GM19455 (cell line): ENCODE measurements around the gene HSPBAP1.
"Not testable (repeated sequence)": the region's sequence is repeated elsewhere in the genome, so short reads cannot be mapped to it uniquely, and the experiment has no call there.

Experiments
- ATAC-seq: cut with Tn5 transposase; IDR thresholded peaks from one replicate; pipeline ENCODE4 v1.9.1; 2021; ENCODE audit not compliant: unreplicated experiment

HSPBAP1 gene

DNA sequence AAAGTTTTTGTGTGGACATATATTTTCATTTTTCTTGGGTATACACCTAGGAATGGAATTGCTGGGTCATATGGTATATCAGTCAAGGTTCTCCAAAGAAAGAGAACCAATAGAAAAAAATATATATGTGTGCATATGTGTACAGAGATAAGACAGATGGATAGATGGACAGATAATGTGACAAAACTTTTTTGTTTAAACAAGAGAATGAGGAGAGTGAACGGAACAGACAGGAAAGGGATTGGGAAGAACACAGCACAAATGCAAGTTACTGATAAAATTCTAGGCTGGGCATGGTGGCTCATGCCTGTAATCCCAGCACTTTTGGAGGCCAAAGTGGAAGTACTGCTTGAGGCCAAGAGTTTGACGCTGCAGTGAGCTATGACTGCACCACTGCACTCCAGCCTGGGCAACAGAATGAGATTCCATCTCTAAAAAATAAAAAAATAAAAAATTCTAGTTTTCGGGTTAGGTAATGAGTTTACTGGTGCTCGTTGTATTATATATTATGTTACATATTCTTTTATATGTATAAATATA is 50.0 kb downstream of the HSPBAP1 start:
- ATAC-seq = no peak

DNA sequence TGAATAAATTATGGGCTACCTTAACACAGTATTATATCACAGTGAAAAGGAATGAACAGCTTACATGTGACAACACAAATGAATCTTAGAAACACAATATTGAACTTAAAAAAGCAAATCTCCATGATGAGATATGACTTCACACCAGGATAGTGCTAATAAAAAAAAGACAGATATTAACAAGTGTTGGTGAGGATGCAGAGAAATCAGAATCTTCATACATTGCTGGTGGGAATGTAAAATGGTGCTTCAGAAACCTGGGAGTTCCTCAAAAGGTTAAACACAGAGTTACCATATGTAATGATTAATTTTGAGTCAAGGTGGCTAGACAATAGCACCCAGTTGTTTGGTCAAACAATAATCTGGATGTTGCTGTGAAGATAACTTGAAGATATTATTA is 51.4 kb downstream of the HSPBAP1 start:
- no peak for ATAC-seq

DNA sequence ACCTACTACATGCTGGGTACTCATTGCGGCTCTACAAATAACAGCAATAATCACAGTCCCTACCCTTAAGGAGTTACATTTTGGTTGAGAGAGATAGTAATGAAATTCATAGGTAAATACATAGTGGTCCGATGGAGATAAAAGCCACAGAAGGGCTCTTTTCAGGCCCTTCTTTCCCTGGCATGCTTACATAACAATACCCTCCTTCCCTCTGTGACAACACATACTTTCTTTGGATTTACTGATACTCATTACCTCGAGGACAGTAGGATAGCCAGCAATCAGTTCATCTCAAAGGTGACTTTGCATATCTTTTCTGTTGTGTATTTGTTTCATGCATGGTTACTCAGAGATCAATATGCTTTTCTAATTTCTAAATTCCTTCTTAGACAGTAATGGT is 54.5 kb downstream of the HSPBAP1 start:
- no peak for ATAC-seq

DNA sequence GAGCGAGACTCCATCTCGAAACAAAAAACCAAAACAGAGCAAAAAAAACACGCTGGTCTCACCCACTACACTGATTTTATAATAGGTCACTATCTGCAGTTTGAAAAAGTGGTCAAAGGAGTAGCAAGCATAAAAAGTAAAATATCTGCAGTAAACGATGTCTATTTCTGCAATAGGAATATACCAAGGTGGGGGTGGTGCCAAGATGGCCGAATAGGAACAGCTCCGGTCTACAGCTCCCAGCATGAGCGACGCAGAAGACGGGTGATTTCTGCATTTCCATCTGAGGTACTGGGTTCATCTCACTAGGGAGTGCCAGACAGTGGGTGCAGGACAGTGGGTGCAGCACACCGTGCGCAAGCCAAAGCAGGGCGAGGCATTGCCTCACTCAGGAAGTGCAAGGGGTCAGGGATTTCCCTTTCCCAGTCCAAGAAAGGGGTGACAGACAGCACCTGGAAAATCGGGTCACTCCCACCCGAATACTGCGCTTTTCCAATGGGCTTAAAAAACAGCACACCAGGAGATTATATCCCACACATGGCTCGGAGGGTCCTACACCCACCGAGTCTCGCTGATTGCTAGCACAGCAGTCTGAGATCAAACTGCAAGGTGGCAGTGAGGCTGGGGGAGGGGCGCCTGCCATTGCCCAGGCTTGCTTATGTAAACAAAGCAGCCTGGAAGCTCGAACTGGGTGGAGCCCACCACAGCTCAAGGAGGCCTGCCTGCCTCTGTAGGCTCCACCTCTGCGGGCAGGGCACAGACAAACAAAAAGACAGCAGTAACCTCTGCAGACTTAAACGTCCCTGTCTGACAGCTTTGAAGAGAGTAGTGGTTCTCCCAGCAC is 60.7 kb downstream of the HSPBAP1 start:
- ATAC-seq = not testable (repeated sequence)

DNA sequence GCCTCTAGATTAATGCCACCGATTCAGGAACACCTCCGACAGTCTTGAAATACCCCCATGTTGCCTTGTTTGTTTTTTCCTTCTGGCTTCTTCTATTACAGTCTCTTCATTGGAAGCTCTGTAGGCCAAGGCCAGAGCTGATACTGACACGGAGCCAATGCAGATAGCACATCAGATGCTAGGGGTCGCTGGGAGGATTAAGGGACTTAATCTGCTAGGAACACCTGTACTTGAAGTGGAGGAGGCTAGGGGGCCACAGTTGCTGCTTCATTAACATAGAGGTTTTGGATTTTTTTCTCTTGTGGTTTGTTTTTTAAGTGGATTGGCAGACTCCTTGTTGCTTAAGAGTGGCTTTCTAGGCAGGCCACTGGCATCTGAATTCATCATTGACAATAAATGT is 63.4 kb downstream of the HSPBAP1 start:
- ATAC-seq = no peak

DNA sequence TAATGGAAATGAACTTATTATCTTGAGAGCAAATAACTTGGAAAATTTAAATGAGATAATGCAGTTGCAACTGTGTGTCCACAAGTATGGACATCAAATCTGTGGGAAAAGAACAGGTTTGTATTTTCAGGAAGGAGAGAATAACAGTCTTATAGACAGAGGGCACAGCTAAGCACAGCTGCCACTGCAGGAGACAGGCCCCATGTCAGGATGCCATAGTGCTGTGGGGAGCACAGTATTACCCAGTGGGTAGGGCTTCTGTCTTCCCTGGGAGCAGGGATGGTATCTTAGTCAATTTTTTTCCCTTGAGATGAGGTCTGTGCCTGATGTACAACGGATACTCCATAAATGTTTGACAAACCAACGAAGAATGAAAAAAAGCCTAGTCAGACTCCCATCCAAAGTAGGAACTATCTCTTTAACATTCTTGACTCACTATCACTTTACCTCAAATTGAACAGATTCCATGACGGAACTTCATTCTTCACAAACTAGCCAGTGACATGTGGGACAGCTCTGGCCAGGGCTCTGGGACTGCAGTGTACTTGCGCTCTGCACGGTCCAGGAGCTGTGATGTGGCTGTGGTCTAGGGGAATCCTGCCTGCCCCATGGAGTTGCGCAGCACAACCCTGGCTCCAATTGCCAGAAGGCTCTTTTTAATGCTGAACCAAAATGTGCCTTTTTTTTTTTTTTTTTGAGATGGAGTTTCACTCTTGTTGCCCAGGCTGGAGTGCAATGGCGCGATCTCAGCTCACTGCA is 64.7 kb downstream of the HSPBAP1 start:
- ATAC-seq = no peak

DNA sequence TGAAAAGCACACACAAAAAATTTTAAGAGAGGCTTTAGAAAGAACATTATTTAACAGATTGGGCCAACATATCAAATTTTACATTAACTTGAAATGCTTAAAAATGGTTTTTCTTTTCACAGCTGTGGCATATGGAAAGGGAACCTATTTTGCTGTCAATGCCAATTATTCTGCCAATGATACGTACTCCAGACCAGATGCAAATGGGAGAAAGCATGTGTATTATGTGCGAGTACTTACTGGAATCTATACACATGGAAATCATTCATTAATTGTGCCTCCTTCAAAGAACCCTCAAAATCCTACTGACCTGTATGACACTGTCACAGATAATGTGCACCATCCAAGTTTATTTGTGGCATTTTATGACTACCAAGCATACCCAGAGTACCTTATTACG is 65.4 kb downstream of the HSPBAP1 start:
- no peak for ATAC-seq

DNA sequence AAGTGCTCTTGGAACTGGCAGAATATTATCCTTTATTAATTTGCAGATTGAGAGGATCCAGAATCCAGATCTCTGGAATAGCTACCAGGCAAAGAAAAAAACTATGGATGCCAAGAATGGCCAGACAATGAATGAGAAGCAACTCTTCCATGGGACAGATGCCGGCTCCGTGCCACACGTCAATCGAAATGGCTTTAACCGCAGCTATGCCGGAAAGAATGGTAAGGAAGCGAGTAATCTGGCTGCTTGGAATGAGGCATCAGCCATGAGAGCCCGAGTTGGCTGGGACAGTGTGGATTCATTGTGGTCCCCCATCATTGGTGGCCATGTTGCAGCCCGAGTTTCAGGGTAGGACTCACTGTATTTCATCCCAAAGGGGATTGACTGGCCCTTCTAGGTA is 65.9 kb downstream of the HSPBAP1 start:
- no peak for ATAC-seq

DNA sequence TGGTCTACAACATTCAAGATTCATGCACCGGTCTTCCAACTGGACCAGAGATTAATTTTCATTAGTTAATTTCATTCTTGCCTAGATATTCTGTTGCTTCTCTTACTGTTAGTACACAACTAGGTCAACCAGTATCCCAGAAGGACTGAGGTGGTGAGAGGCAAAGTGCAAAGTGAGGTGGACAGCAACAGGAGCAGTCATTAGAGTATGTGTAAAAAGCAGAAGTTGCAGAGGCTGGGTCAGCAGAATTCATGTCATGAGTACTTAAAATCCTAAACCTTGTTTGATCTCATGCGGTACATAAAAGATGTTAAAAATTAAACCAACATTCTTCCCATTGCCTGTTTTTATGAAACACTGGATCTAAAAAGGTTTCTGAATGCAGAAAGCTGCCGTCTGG is 66.3 kb downstream of the HSPBAP1 start:
- ATAC-seq = no peak

DNA sequence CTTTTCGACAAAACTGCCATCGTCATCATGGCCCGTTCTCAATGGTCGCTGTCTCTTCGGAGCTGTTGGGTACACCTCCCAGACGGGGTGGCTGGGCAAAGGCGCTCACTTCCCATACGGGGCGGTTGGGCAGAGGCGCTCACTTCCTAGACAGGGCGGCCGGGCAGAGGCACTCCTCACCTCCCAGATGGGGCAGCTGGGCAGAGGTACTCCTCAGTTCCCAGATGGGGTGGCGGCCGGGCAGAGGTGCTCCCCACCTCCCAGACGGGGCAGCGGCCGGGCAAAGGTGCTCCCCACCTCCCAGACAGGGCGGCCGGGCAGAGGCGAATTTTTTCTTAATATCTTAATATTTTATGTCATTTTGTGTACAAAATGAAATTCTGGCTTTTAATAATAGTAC is 68.5 kb downstream of the HSPBAP1 start:
- no peak for ATAC-seq

DNA sequence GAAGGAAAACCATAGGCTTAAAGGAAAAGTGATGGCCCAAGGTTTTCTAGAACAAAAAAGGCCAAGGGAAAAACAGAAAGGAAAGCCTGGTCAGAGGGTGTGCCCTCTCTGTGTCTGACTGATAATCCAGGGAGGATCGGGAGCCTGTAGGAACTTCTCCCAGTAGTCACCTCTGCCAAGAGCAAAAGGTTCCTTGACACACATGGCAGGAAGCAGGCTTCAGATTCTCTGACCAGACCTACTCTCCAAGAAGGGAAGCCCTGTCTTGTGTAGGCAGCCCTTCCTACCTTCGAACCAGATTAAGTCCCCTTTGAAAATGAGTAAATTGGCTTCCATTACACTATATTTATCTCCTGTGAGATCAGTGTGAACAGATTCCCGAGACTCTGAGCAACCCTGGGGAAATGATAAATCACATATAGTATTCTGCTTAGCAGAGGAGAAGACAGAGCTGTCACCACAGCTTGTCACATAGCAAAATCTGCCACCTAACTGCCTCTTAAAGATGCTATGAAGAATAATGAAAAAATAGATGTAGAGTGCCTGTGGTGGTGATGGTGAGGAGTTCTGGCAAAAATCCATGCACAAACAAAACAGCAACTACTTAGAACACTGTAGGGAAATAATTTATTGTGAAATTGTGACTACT is 74.2 kb downstream of the HSPBAP1 start:
- ATAC-seq = no peak

DNA sequence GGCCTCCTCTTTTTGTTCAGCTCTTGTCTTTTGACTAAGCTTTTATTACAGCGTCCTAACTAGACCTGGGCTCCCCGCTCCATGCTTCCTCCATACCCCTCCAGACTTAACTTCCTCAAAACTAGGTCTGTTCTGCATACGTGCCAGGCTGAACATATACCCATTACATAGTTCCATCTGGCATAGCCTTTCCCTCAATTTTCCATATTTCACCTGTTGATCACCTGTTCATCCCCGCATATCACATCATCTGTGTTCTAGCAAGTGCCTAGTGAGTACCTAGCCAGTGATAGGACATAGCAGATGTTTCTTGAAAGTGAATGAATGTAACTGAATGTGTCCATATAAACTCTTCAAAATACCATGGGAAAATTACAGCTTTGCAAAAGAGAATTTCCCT is 77.0 kb downstream of the HSPBAP1 start:
- no peak for ATAC-seq

DNA sequence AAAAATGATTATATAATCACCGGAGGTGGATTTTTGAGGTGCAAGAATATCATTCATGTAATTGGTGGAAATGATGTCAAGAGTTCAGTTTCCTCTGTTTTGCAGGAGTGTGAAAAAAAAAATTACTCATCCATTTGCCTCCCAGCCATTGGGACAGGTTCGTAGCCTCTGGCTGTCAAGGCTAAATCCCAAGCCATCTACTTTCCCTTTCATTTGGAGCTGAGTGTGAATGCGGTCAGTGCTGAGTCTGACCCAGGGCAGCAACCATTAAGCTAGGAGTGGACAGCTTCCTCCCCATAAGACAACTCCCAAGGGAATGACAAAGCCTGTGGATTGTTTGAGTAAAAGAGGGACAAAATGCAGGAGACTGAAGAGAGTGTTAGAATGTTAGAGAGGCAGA is 79.4 kb downstream of the HSPBAP1 start:
- ATAC-seq = no peak

DNA sequence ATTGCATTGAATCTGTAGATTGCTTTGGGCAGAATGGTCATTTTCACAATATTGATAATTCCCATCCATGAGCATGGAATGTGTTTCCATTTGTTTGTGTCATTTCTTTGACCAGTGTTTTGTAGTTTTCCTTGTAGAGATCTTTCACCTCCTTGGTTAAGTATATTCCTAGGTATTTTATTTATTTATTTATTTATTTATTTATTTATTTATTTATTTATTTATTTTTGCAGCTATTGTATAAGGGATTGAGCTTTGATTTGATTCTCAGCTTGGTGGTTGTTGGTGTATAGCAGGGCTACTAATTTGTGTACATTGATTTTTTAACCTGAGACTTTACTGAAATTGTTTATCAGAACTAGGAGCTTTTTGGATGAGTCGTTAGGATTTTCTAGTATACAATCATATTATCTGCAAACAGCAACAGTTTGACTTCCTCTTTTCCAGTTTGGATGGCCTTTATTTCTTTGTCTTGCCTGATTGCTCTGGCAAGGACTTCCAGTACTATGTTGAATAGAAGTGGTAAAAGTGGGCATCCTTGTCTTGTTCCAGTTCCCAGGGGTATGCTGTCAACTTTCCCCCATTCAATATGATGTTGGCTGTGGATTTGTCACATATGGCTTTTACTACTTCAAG is 82.9 kb downstream of the HSPBAP1 start:
- ATAC-seq = not testable (repeated sequence)

DNA sequence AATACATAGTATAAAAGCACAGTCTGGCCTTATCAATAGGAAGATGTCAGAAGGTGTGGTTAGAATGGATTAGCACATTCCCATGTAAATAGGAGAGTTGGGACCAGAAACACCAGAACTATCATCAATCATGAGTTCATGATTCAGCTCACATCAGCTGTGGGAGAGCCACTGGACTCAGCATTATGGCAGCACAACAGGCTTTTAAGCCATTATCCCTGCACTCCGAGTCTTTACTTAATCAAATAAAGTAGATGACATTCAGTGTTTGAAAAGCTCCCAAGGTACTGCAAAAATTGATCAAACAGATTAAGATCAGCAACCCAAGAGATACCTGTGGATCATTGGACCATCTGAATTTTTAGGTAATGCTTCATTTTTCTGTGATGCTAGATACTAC is 88.3 kb downstream of the HSPBAP1 start:
- ATAC-seq = no peak

DNA sequence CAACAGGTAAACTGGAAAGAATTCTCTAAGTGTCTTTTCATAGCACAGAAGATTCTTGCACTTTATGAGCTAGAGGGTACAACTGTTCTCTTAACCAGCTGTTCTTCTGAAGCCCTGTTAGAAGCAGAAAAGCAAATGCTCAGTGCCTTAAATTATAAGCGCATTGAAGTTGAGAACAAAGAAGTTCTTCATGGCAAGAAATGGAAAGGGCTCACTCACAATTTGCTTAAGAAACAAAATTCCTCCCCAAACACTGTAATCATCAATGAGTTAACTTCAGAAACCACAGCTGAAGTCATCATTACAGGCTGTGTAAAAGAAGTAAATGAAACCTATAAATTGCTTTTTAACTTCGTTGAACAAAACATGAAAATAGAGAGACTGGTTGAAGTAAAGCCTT is 93.4 kb downstream of the HSPBAP1 start:
- no peak for ATAC-seq

DNA sequence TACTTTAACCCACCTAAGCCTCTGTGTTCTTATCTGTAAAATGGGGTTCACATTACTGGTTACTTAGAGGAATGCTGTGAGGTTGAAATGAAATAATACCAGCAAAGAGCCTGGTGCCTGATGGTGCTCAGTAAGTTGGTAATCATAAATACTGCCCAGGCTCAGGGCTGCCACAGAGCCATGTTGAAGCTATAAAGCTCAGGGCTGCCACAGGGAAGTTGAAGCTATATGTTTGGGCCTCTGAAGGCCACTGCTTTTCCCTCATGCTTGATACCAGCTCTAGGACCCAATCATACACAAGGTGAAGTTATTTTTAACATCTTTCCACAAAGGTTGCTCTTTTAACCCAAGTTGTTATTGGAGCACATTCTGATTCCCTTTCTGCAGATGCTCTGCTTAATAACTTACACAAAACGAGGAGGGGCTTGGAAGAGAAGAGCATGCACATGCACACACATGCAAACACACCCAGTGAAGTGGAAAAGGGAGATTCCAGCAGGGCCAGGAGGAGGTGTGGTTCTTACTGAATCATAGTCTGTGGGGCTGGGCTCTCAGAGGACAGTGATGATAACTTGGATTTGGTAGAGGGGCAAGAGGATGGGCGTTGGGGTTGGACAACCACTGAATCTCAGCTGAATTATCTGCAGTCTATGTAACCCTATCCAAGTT is 95.5 kb downstream of the HSPBAP1 start:
- no peak for ATAC-seq

DNA sequence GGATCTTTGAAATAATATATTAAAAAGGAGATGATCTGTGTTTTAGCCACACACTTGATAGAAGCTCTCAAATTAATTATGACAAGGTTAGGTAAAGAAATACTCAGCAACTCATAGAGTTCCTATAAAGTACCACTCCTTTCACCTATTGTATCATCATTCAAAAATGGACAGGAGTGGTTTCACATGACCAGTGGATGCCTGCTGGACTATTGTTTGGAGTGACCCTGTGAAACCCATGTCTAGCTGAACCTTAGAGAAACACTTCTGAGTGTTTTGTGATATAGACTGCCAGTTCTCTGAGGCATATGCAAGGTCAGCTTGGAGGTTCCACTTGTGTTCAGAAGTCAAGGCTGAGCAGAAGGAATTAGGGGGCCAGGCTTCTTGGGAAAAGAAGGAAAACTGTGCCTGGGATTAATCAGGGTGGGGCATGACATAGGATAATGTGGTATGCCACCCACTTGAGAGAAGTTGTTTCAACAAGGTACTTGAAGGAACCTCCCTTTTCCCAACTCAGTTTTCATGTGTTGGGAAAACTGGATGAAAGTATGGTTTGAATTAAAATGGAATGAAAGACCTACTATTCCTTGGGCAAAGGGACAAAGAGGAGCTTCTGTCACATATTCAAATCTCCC is 97.6 kb downstream of the HSPBAP1 start:
- ATAC-seq = no peak

DNA sequence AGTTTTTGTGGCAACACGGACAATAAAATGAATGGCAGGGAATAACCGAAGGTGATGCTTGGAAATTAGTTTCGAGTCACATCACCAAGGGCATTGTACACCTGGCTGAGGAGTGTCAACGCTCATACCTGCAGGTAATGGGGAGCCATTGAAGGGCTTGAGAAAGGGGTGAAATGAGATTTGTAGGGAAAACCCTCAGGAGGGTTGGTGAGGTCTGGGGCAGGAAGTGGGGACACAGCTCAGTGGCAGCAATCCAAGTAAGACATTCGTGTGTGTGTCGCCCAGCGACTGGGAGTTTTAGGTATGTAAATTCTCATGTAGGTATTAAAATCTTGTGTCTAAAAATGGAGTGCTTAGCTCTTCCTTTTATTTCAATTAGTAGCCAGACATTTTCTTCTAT is 98.7 kb downstream of the HSPBAP1 start:
- peak; percentile 49 for ATAC-seq

DNA sequence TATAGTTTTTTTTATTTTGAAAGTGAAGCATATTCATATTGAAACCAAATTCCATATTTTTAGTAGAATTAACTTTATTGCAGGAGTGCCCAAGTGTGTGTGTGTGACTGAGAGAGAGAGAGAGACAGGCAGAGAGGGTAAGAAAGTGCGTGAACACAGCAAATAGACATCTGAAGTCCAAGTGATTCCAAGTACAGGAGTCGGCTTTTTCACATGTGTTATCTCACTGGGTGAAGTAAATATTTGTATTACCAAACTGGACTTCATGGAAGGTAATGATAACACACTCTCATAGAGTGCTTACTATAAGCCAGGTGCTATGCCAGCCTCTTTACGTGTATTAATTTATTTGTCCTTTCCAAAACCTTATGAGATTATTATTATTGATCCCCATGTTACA is 101.0 kb downstream of the HSPBAP1 start:
- ATAC-seq = no peak
